Gastrocnemius medialis (tissue), 4 donors: Measurements from ENCODE around the gene COQ2. TPM values are rescaled to one million over a fixed set of nuclear protein-coding genes. Genes with fewer than 3 reads are reported as not detected.
"Not testable (repeated sequence)": the region's sequence is repeated elsewhere in the genome, so short reads cannot be mapped to it uniquely, and the experiment has no call there.

Experiments
- ATAC-seq, 2 donors: fragments of 150-250 bp; one replicate each; pipeline ENCODE4 v1.9.1; 2016
- DNase-seq, 2 donors: peaks; one replicate each; pipeline ENCODE4 v3.0.0-alpha.2; 2019
- H3K27ac ChIP-seq, 4 donors: fragments of 200-600 bp; sonication (generic); 1 replicate in 1 of 4; 2 replicates in 3 of 4; pipeline ENCODE4 v1.5.1; 2016 to 2018; ENCODE audit warnings: mild to moderate bottlenecking in 2 of 4, moderate library complexity in 1 of 4
- H3K27me3 ChIP-seq, 3 donors: fragments of 200-600 bp; sonication (generic) in 2 of 3; 1 replicate in 1 of 3; 2 replicates in 2 of 3; pipeline versions ENCODE4 v1.5.1 to v1.6.0; 2016 to 2019; ENCODE audit warnings: mild to moderate bottlenecking in 1 of 3, moderate library complexity in 1 of 3
- H3K36me3 ChIP-seq, 2 donors: fragments of 200-600 bp; sonication (generic) in 1 of 2; one replicate each; pipeline ENCODE4 v1.5.1; 2017 to 2018
- H3K4me1 ChIP-seq, 2 donors: fragments of 200-600 bp; sonication (generic) in 1 of 2; one replicate each; pipeline ENCODE4 v1.5.1; 2016 to 2017; ENCODE audit warnings: mild to moderate bottlenecking in 2 of 2
- H3K4me3 ChIP-seq, 4 donors: fragments of 200-600 bp; sonication (generic) in 3 of 4; 1 replicate in 1 of 4; 2 replicates in 3 of 4; pipeline ENCODE4 v1.5.1; 2016 to 2019; ENCODE audit warnings: mild to moderate bottlenecking in 2 of 4
- H3K9me3 ChIP-seq, 3 donors: fragments of 200-600 bp; sonication (generic) in 2 of 3; 1 replicate in 1 of 3; 2 replicates in 2 of 3; pipeline ENCODE4 v1.5.1; 2016 to 2019
- POLR2A ChIP-seq, 2 donors: fragments of 450-650 bp; IDR thresholded peaks; one replicate each; pipeline ENCODE4 v1.6.1; 2017; ENCODE audit warnings: antibody characterized with exemption in 2 of 2, mild to moderate bottlenecking in 2 of 2, moderate library complexity in 2 of 2
- in situ Hi-C, 4 donors: fragments of 200-750 bp; cut with MboI; loops; one replicate each; pipeline versions ENCODE4 v1.15.0 to v1.8.0; 2017; ENCODE audit warnings: low sequenced_read_pairs in 4 of 4
- intact Hi-C: fragments of 100-400 bp; cut with DNase I; formaldehyde crosslinking; loops from one replicate; pipeline ENCODE4 v1.15.1; 2023; ENCODE audit warnings: low total_unique reads
- total RNA-seq, 4 donors: library from RNA; depleted of rRNA; stranded (reverse); fragments of >200 nt; gene quantifications; one replicate each; pipeline versions ENCODE4 v1.1.0 to v1.2.3, GENCODE V29; 2016
- TF ChIP-seq, protein P1 (sequence below), 5 experiments: fragments of 450-650 bp in 3 of 5; fragments of 200-600 bp in 2 of 5; sonication (generic) in 2 of 5; IDR thresholded peaks in 4 of 5; conservative IDR thresholded peaks in 1 of 5; 1 replicate in 4 of 5; 2 replicates in 1 of 5; pipeline ENCODE4 v1.5.1; 2016 to 2019; ENCODE audit warnings: antibody characterized with exemption in 5 of 5, mild to moderate bottlenecking in 3 of 5, moderate library complexity in 3 of 5

The COQ2 gene
- total RNA-seq, 4 donors from 2014 or later, result 9.0 to 15.7 (median 11.5) TPM

DNA sequence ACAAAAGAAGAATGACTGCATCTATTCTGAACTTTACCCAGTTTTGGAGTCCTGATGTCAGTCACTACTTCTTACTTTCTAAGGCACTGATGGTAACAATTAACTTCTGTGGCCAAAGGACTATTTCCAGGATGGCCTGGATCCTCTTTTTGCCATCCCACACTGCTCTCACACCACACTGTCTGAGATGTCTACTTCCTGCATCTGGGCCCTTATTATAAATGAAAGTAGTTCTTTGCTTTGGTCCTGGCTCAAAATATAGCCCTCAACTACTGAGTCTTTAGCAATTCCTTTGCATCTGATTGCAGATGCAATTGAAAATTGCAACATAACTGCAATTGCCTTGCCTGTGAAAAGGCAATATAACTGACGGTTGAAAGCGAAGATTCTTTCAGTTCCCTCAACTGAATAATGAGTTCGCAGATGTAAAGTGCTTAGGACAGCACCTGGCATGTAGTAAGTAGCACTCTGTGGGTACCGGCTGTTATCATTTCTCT is 44.2 kb downstream of the COQ2 start:
- intact Hi-C loops (no loop called here), in situ Hi-C loops (no loop called here)
- DNase-seq (no peak), ATAC-seq (peak in 1 of 2 donors; percentile 8)
- H3K4me1 ChIP-seq, result no peaks in the 10 kb centered on the region
- H3K9me3 ChIP-seq, result no peaks in the 10 kb centered on the region
- no peaks in the 10 kb centered on the region for H3K36me3 ChIP-seq
- H3K27me3 ChIP-seq, result no peaks in the 10 kb centered on the region
- TF ChIP-seq POLR2A (IDR thresholded peaks at IDR 0.05), result no peak
- TF ChIP-seq, protein P1, sequence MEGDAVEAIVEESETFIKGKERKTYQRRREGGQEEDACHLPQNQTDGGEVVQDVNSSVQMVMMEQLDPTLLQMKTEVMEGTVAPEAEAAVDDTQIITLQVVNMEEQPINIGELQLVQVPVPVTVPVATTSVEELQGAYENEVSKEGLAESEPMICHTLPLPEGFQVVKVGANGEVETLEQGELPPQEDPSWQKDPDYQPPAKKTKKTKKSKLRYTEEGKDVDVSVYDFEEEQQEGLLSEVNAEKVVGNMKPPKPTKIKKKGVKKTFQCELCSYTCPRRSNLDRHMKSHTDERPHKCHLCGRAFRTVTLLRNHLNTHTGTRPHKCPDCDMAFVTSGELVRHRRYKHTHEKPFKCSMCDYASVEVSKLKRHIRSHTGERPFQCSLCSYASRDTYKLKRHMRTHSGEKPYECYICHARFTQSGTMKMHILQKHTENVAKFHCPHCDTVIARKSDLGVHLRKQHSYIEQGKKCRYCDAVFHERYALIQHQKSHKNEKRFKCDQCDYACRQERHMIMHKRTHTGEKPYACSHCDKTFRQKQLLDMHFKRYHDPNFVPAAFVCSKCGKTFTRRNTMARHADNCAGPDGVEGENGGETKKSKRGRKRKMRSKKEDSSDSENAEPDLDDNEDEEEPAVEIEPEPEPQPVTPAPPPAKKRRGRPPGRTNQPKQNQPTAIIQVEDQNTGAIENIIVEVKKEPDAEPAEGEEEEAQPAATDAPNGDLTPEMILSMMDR (IDR thresholded peaks at IDR 0.05 in 4 of 5, conservative IDR thresholded peaks at IDR 0.05 in 1 of 5), result no peak
- H3K27ac ChIP-seq, result no peak overlapping the region
- H3K4me3 ChIP-seq, result no peak overlapping the region

DNA sequence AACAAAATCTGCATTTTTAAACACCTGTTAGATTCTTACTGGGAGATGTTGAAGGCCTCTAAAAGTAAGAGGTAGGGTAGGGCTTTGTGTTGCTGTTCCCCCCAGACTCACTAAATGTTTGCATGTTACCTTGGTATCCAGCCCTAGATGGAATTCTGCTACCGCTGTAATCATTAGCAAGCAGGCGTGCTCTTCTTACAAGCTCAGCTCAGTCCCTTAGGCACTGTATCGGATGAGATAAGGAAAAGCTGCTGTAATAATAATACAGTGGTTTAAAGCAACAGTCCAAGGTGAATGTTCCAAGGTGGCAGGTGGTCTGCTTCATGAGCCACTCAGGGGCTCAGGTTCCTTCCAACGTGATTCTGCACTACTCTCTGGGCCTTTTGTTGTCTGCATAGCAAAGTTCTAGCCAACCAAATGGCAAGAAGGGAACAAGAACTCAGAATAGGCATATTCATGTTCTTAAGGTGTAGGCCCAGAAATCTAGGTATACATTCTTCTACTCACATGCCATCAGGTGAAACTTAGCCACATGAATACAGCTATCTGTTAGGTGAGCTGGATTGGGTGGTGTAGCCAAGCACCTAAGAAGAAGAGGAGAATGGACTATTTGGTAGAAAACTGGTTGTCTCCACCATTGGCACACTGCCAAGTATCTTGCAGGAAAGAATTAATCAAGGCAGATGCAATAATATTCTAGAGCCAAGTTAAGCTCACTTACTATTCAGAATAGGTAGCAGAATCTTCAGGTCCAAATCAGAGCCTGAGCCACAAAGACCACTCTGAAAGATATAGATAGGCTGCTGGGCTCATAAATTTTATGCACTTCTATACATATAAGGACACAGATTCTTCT is 46.0 kb downstream of the COQ2 start:
- Histone ChIP-seq H3K4me3 (no peak overlapping the region), H3K27ac (no peak overlapping the region), H3K27me3 (no peaks in the 10 kb centered on the region), H3K36me3 (no peaks in the 10 kb centered on the region), H3K4me1 (no peaks in the 10 kb centered on the region), H3K9me3 (no peaks in the 10 kb centered on the region)
- intact Hi-C loops (no loop called here), in situ Hi-C loops (no loop called here)
- DNase-seq (no peak), ATAC-seq (no peak)
- TF ChIP-seq POLR2A (IDR thresholded peaks at IDR 0.05), result no peak
- TF ChIP-seq, protein P1 (IDR thresholded peaks at IDR 0.05 in 4 of 5, conservative IDR thresholded peaks at IDR 0.05 in 1 of 5), result no peak

DNA sequence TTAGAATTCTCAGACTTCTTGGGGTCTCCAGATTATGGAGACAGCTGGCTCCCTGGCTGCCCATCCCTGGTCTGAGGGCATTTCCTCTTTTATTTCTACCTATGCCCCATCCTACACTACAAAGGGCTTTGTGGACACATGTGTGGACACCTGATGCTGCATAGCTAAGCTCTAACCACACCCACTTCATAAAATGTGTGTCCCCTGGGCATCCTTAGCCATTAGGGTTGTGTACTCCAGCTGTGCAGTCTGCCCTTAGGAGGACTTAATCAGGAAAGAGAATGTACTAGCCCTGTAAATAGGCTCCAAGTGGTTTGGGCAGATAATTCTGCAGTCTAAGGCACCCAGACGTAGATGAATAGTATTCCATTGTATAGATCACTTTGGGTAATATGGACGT is 47.0 kb downstream of the COQ2 start:
- Histone ChIP-seq H3K36me3 (no peaks in the 10 kb centered on the region), H3K4me1 (no peaks in the 10 kb centered on the region), H3K9me3 (no peaks in the 10 kb centered on the region), H3K27ac (no peak overlapping the region), H3K4me3 (no peak overlapping the region), H3K27me3 (no peaks in the 10 kb centered on the region)
- TF ChIP-seq, protein P1 (IDR thresholded peaks at IDR 0.05 in 4 of 5, conservative IDR thresholded peaks at IDR 0.05 in 1 of 5), result no peak
- no peak for TF ChIP-seq POLR2A (IDR thresholded peaks at IDR 0.05)
- intact Hi-C loops (no loop called here), in situ Hi-C loops (no loop called here)
- no peak for DNase-seq
- ATAC-seq, result no peak

DNA sequence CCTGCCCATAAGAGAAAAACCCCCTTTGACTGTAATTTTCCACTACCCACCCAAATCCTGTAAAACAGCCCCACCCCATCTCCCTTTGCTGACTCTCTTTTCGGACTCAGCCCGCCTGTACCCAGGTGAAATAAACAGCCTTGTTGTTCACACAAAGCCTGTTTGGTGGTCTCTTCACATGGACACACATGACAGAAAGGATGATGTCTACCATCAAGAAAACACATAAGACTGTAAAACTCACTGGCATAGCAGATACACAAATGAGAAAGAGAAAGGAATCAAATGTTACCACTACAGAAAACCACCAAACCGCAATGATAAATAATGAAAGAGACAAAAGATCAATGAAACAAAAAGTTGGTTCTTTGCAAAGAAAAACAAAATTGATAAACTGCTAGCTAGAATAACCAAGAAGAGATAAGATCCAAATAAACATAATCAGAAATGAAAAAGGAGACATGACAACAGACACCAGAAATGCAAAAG is 48.9 kb downstream of the COQ2 start:
- intact Hi-C loops, H3K27me3 ChIP-seq, ATAC-seq, H3K4me1 ChIP-seq, H3K27ac ChIP-seq, in situ Hi-C loops, H3K36me3 ChIP-seq, H3K9me3 ChIP-seq, H3K4me3 ChIP-seq, DNase-seq: not testable (repeated sequence)

DNA sequence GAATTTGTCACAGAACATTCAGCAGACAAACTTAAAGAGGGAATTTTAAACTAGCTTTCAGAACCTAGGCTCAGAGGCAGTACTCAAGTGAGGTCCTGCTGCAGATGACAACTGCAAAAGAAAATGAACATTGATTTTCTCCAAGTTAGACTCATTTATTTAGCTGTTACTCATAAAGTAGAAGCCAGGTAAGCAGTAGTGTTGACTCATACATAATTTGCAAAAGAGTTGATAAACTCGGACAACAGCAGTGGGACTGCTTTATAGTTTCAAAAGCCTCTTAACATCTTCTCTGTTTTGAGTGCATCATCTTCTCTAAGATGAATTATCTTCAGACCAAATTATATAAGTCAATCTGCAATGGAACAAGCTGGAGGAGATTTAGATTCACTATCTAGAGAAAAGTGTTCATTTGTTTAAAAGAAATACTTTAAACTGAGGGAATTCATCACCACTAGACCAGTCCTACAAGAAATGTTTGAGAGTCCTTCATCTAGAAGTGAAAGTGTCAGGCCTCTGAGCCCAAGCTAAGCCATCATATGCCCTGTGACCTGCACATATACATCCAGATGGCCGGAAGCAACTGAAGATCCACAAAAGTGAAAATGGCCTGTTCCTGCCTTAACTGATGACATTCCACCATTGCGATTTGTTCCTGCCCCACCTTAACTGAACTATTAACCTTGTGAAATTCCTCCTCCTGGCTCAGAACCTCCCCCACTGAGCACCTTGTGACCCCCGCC is 49.5 kb downstream of the COQ2 start:
- TF ChIP-seq, protein P1 (IDR thresholded peaks at IDR 0.05 in 4 of 5, conservative IDR thresholded peaks at IDR 0.05 in 1 of 5), result no peak
- TF ChIP-seq POLR2A (IDR thresholded peaks at IDR 0.05), result no peak
- Histone ChIP-seq H3K27ac (no peak overlapping the region), H3K36me3 (no peaks in the 10 kb centered on the region), H3K27me3 (no peaks in the 10 kb centered on the region), H3K4me3 (no peak overlapping the region), H3K9me3 (no peaks in the 10 kb centered on the region), H3K4me1 (no peaks in the 10 kb centered on the region)
- in situ Hi-C loops, result no loop called here
- intact Hi-C loops, result no loop called here
- ATAC-seq (no peak), DNase-seq (no peak)

DNA sequence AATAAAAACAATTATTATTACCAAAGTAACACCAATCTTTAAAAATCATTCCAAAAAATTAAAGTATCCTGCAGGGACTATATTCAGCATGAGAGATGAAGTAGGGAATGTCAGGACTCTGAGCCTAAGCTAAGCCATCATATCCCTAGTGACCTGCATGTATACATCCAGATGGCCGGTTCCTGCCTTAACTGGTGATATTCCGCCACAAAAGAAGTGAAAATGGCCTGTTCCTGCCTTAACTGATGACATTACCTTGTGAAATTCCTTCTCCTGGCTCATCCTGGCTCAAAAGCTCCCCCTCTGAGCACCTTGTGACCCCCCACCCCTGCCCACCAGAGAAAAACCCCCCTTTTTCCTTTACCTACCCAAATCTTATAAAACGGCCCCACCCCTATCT is 50.2 kb downstream of the COQ2 start:
- ATAC-seq, H3K36me3 ChIP-seq, H3K4me3 ChIP-seq, H3K4me1 ChIP-seq, H3K9me3 ChIP-seq, in situ Hi-C loops, H3K27ac ChIP-seq, H3K27me3 ChIP-seq, DNase-seq, intact Hi-C loops: not testable (repeated sequence)
